Thymus (tissue), 11 donors: ENCODE data around the gene IL1RAP. TPM values are rescaled to one million over a fixed set of nuclear protein-coding genes. Genes with fewer than 3 reads are reported as not detected.
"Not testable (repeated sequence)": the region's sequence is repeated elsewhere in the genome, so short reads cannot be mapped to it uniquely, and the experiment has no call there.

Source experiments
- DNase-seq, 9 donors: peaks; one replicate each; pipeline ENCODE4 v3.0.0-alpha.2; 2013; ENCODE audit warnings: low spot score in 9 of 9, low read depth in 6 of 9, missing footprints in 1 of 9
- H3K27ac ChIP-seq, 2 donors: one replicate each; pipeline ENCODE4 v1.5.1; 2013; ENCODE audit warnings: control low read depth in 1 of 2, low read depth in 1 of 2, low read length in 1 of 2, mild to moderate bottlenecking in 1 of 2, moderate library complexity in 1 of 2
- H3K27me3 ChIP-seq, 2 donors: one replicate each; pipeline ENCODE4 v1.5.1; 2013; ENCODE audit warnings: low read length in 1 of 2; ENCODE audit not compliant: control insufficient read depth in 2 of 2, insufficient read depth in 1 of 2
- H3K36me3 ChIP-seq, 2 donors: one replicate each; pipeline ENCODE4 v1.5.1; 2013; ENCODE audit warnings: low read length in 1 of 2, mild to moderate bottlenecking in 1 of 2, moderate library complexity in 1 of 2; ENCODE audit not compliant: control insufficient read depth in 2 of 2, insufficient read depth in 2 of 2
- H3K4me1 ChIP-seq, 2 donors: one replicate each; pipeline ENCODE4 v1.5.1; 2013; ENCODE audit warnings: low read length in 2 of 2; ENCODE audit not compliant: control insufficient read depth in 2 of 2, insufficient read depth in 2 of 2
- H3K4me3 ChIP-seq, 2 donors: one replicate each; pipeline ENCODE4 v1.5.1; 2013; ENCODE audit warnings: low read length in 2 of 2, control low read depth in 1 of 2, mild to moderate bottlenecking in 1 of 2
- H3K9me3 ChIP-seq, 2 donors: one replicate each; pipeline ENCODE4 v1.5.1; 2013; ENCODE audit warnings: low read length in 1 of 2, mild to moderate bottlenecking in 1 of 2; ENCODE audit not compliant: control insufficient read depth in 2 of 2, insufficient read depth in 1 of 2
- WGBS: extraction: QIAGEN DNeasy Blood & Tissue Kit; methylation state at CpG from one replicate; pipeline ENCODE4 v1.1.7; 2013; 5-methylcytosine and 5-hydroxymethylcytosine counted together
- polyA plus RNA-seq: library from polyadenylated mRNA; stranded (reverse); fragments of 200-250 nt; gene quantifications from one replicate; pipeline ENCODE4 v1.2.3, GENCODE V29; 2013
- total RNA-seq: library from RNA; stranded (reverse); fragments of 120-200 nt; gene quantifications from one replicate; pipeline ENCODE4 v1.2.4, GENCODE V29; 2013
- donor health status: healthy.

IL1RAP gene
- total and polyA plus RNA-seq, 2 donors, result 5.7 to 6.8 TPM

GRCh38 chr3:190502946-190503345, 10.9 kb upstream of the IL1RAP start:
- H3K27me3 ChIP-seq, result no peaks in the 10 kb centered on the region
- 88% methylated on average over 3 of the region's 3 CpGs for WGBS
- DNase-seq, result no peak
- H3K4me1 ChIP-seq, result no peaks in the 10 kb centered on the region
- H3K36me3 ChIP-seq, result no peaks in the 10 kb centered on the region
- H3K27ac ChIP-seq, result no peak overlapping the region
- H3K4me3 ChIP-seq, result no peak overlapping the region
- no peaks in the 10 kb centered on the region for H3K9me3 ChIP-seq

- no peaks in the 10 kb centered on the region for H3K36me3 ChIP-seq
- no peak overlapping the region for H3K27ac ChIP-seq
- no peak for DNase-seq
- no peaks in the 10 kb centered on the region for H3K9me3 ChIP-seq
- no peaks in the 10 kb centered on the region for H3K27me3 ChIP-seq
- H3K4me1 ChIP-seq, result no peaks in the 10 kb centered on the region
- H3K4me3 ChIP-seq, result no peak overlapping the region
- WGBS, result 55% methylated on average over 4 of the region's 4 CpGs
These were observed 9.3 kb upstream of the IL1RAP start for GRCh38 chr3:190504354-190505125.

GRCh38 chr3:190505381-190506003, 8.4 kb upstream of the IL1RAP start:
- 77% methylated on average over 3 of the region's 3 CpGs for WGBS
- no peak for DNase-seq
- Histone ChIP-seq H3K27ac (no peak overlapping the region), H3K36me3 (no peaks in the 10 kb centered on the region), H3K4me3 (no peak overlapping the region), H3K9me3 (no peaks in the 10 kb centered on the region), H3K27me3 (no peaks in the 10 kb centered on the region), H3K4me1 (no peaks in the 10 kb centered on the region)

- H3K4me1 ChIP-seq, result no peaks in the 10 kb centered on the region
- DNase-seq, result no peak
- no peak overlapping the region for H3K27ac ChIP-seq
- H3K9me3 ChIP-seq, result no peaks in the 10 kb centered on the region
- no peaks in the 10 kb centered on the region for H3K27me3 ChIP-seq
- no peak overlapping the region for H3K4me3 ChIP-seq
- H3K36me3 ChIP-seq, result no peaks in the 10 kb centered on the region
- 98% methylated on average over 4 of the region's 4 CpGs for WGBS
These were observed 7.6 kb upstream of the IL1RAP start for GRCh38 chr3:190506271-190506670.

GRCh38 chr3:190512666-190513065, 1.2 kb upstream of the IL1RAP start:
- WGBS, result 93% methylated on average over 3 of the region's 3 CpGs
- H3K9me3 ChIP-seq, result no peaks in the 10 kb centered on the region
- no peak overlapping the region for H3K27ac ChIP-seq
- peaks cover 4 to 23% of the 10 kb centered on the region in 2 donors for H3K4me1 ChIP-seq
- DNase-seq, result no peak
- H3K36me3 ChIP-seq, result no peaks in the 10 kb centered on the region
- H3K27me3 ChIP-seq, result peaks cover 0 to 2% of the 10 kb centered on the region in 2 donors
- H3K4me3 ChIP-seq, result no peak overlapping the region

GRCh38 chr3:190514413-190515153, 698 bp downstream of the IL1RAP start:
- Histone ChIP-seq H3K4me1 (peaks cover 4 to 23% of the 10 kb centered on the region in 2 donors), H3K27ac (peak overlapping the region; percentile 22 to 27), H3K27me3 (peaks cover 0 to 2% of the 10 kb centered on the region in 2 donors), H3K9me3 (no peaks in the 10 kb centered on the region), H3K4me3 (peak overlapping the region; percentile 57 to 81), H3K36me3 (no peaks in the 10 kb centered on the region)
- under 1% methylated on average over 29 of the region's 29 CpGs for WGBS
- DNase-seq, result peak in 8 of 9 donors; percentile 8 to 53 (median 16)

- Histone ChIP-seq H3K4me3 (no peak overlapping the region), H3K4me1 (peaks cover 4 to 23% of the 10 kb centered on the region in 2 donors), H3K27me3 (peaks cover 0 to 2% of the 10 kb centered on the region in 2 donors), H3K36me3 (no peaks in the 10 kb centered on the region), H3K9me3 (no peaks in the 10 kb centered on the region), H3K27ac (no peak overlapping the region)
- DNase-seq, result no peak
- WGBS, result 96% methylated on average over 1 of the region's 1 CpG
These were observed 2.5 kb downstream of the IL1RAP start for GRCh38 chr3:190516416-190516815.

GRCh38 chr3:190517687-190518086, 3.8 kb downstream of the IL1RAP start:
- Histone ChIP-seq H3K27ac (no peak overlapping the region), H3K36me3 (no peaks in the 10 kb centered on the region)
- 95% methylated on average over 3 of the region's 3 CpGs for WGBS

GRCh38 chr3:190518531-190518930, 4.6 kb downstream of the IL1RAP start:
- 98% methylated on average over 4 of the region's 4 CpGs for WGBS
- not testable (repeated sequence) for H3K9me3 ChIP-seq, DNase-seq, H3K27ac ChIP-seq, H3K36me3 ChIP-seq, H3K27me3 ChIP-seq, H3K4me3 ChIP-seq
- peaks cover 4 to 13% of the 10 kb centered on the region in 2 donors for H3K4me1 ChIP-seq

More at GRCh38 chr3:190517687-190518086, 3.8 kb downstream of the IL1RAP start:
- DNase-seq, result no peak
- Histone ChIP-seq H3K27me3 (peaks cover 0 to 2% of the 10 kb centered on the region in 2 donors), H3K9me3 (no peaks in the 10 kb centered on the region), H3K4me1 (peaks cover 4 to 21% of the 10 kb centered on the region in 2 donors), H3K4me3 (no peak overlapping the region)
